Measurements from ENCODE around the gene PHLPP2.

The PHLPP2 gene

DNA sequence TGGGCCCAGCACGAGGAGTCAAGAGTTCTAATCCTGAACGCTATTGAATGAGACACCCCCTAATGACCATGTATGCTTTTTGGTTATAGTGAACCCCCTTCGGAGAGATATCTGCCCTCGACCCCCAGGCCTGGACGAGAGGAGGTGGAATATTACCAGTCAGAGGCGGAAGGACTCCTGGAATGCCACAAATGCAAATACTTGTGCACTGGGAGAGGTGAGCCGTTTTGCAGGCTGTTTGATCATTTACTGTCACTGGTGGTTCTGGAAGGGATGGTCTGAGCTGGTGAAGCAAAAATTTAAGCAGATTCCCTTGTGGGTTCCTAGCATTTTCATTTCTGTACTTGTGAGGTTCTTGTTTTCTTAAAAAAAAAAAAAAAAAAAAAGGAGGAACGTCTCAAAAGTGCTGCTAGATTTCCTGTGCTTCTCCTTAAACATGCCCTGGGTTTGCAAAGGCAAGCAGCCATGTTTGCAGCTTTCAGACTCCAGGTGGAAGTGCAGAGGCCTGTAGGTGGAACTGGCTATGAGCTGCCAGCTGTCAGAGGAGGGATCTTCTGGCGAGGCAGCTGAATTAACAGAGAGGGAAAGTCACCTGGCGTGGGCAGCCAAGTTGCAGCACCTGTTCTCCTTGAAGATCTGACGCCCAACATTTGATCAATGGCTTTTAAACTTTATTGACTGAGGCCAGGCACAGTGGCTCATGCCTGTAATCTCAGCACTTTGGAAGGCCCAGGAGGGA is 95.1 kb downstream of the PHLPP2 start:
- Mint-ChIP-seq H3K4me3 (peak overlapping the region in 2 of 3 experiments; percentile 15 to 30), H3K9me3 (peaks cover 3% of the 10 kb centered on the region), H3K36me3 (ENCODE audit: low read depth) (peaks cover 3% of the 10 kb centered on the region), H3K27ac (peak overlapping the region; percentile 24 to 74 (median 46)), H3K4me1 (peaks cover 22% of the 10 kb centered on the region), H3K27me3 (ENCODE audit: low read depth) (peaks cover 39% of the 10 kb centered on the region)
- TF ChIP-seq, protein P1, sequence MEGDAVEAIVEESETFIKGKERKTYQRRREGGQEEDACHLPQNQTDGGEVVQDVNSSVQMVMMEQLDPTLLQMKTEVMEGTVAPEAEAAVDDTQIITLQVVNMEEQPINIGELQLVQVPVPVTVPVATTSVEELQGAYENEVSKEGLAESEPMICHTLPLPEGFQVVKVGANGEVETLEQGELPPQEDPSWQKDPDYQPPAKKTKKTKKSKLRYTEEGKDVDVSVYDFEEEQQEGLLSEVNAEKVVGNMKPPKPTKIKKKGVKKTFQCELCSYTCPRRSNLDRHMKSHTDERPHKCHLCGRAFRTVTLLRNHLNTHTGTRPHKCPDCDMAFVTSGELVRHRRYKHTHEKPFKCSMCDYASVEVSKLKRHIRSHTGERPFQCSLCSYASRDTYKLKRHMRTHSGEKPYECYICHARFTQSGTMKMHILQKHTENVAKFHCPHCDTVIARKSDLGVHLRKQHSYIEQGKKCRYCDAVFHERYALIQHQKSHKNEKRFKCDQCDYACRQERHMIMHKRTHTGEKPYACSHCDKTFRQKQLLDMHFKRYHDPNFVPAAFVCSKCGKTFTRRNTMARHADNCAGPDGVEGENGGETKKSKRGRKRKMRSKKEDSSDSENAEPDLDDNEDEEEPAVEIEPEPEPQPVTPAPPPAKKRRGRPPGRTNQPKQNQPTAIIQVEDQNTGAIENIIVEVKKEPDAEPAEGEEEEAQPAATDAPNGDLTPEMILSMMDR (IDR thresholded peaks at IDR 0.05; ENCODE audit: unreplicated experiment in 3 of 3), result no peak

DNA sequence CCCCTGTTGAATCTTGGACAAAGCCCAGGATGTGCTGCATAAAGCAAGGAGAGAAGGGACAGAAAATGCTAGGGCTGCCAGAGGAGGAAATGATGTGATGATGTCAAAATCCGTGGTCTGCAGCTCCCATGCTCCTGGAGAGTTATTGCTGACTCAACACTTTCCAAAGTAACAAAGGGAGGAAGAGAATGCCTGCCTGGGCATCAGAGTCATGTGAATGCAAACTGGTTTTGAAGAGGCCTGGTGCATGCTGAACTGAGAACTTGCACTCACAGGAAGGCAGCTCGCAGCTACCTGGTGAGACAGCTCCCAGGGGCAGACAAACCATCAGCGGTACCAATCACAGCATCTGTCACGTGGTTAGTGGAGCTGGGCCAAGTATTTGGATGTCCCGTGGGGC is 95.7 kb downstream of the PHLPP2 start:
- H3K9me3 Mint-ChIP-seq, result peaks cover 3% of the 10 kb centered on the region
- peak overlapping the region; percentile 24 to 54 (median 46) for H3K27ac Mint-ChIP-seq
- peaks cover 3% of the 10 kb centered on the region for H3K36me3 Mint-ChIP-seq (ENCODE audit: low read depth)
- TF ChIP-seq, protein P1 (IDR thresholded peaks at IDR 0.05; ENCODE audit: unreplicated experiment in 3 of 3), result no peak
- H3K4me3 Mint-ChIP-seq, result peak overlapping the region in 1 of 3 experiments; percentile 4
- peaks cover 39% of the 10 kb centered on the region for H3K27me3 Mint-ChIP-seq (ENCODE audit: low read depth)
- peaks cover 22% of the 10 kb centered on the region for H3K4me1 Mint-ChIP-seq

DNA sequence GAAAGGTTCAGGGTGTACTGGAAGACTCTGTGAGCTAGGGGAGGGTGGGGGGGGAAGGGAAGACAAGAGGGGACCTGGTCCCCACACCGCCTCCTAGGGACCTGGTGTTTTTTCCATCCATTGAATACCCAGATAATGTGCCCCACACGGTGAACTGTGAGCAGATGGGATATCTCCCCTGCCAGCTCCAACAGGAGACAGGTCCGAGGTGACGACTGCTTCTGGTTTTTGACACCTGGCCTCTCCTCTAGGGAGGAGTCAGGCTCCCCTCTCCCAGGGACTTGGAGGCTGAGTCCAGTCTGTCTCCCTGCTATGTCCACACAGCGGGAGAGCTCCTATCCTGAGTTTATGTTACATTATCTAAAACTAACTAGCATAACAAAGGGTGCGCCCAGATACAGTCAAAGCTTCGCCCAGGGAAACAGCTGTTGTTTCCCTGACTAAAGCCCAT is 96.7 kb downstream of the PHLPP2 start:
- peak overlapping the region in 2 of 3 experiments; percentile 24 to 50 for H3K4me3 Mint-ChIP-seq
- peaks cover 22% of the 10 kb centered on the region for H3K4me1 Mint-ChIP-seq
- H3K27ac Mint-ChIP-seq, result peak overlapping the region in 1 of 3 experiments; percentile 44
- H3K9me3 Mint-ChIP-seq, result peaks cover 3% of the 10 kb centered on the region
- TF ChIP-seq, protein P1 (IDR thresholded peaks at IDR 0.05; ENCODE audit: unreplicated experiment in 3 of 3), result no peak
- peaks cover 39% of the 10 kb centered on the region for H3K27me3 Mint-ChIP-seq (ENCODE audit: low read depth)
- H3K36me3 Mint-ChIP-seq (ENCODE audit: low read depth), result peaks cover 3% of the 10 kb centered on the region

DNA sequence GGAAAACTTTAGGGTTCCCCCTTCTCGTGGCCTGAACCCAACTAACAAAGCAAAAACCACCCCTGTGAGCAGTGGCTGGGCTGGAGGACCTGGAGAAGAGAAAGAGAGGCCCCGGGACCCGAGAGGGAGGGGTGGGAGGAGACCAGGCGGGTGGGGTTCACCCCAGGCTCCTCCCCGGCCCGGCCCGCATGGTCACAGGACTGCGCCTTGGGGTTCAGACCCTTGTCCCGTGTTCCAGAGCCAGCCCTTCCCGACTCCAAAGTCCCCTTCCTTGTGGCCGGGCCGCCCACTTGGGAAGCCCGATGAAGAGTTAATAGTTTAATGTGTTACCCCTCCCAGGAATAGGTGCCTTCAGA is 97.7 kb downstream of the PHLPP2 start:
- peaks cover 3% of the 10 kb centered on the region for H3K9me3 Mint-ChIP-seq
- peaks cover 22% of the 10 kb centered on the region for H3K4me1 Mint-ChIP-seq

DNA sequence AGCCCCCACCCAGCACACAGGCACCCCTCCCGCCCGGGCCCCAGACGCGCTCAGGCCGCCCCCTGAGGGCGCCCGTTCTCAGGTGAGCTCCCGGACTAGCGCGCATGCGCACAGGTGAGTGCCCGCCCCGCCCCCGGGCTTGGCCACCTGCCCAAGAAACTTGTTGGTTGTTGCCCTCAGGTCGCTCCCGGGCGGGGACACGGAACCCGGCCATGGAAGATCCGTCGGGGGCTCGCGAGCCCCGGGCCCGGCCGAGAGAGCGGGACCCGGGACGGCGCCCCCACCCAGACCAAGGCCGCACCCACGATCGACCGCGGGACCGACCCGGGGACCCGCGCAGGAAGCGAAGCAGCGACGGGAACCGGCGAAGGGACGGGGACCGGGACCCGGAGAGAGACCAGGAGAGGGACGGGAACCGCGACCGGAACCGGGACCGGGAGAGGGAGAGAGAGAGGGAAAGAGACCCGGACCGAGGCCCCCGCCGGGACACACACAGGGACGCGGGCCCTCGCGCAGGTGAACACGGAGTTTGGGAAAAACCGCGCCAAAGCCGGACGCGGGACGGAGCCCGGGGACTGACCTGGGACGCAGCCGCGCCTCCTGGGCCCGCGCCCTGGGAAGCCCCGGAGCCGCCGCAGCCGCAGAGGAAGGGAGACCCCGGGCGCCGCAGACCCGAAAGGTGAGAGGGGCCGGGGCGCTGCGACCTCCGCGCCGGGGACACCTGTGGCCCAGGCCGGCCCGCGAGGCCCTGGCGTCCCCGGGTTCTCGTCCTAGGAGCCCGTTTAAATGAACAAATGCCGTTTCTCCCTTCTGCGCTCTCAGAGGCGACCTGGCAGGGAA is 98.3 kb downstream of the PHLPP2 start, which contains the start of gene MARVELD3:
Gene MARVELD3, plus strand, starts transcription at position 167 of the 840 bp plus-strand sequence. Its CDS starts 46 bp downstream, at position 213.
- peaks cover 3% of the 10 kb centered on the region for H3K9me3 Mint-ChIP-seq
- peaks cover 22% of the 10 kb centered on the region for H3K4me1 Mint-ChIP-seq
- H3K36me3 Mint-ChIP-seq (ENCODE audit: low read depth), result peaks cover 3% of the 10 kb centered on the region
- peaks cover 39% of the 10 kb centered on the region for H3K27me3 Mint-ChIP-seq (ENCODE audit: low read depth)
- peak within 1 kb of the TSS; percentile 72 to 83 (median 74) for H3K4me3 Mint-ChIP-seq
- no peak within 1 kb of the TSS for H3K27ac Mint-ChIP-seq
- TF ChIP-seq, protein P1 (IDR thresholded peaks at IDR 0.05; ENCODE audit: unreplicated experiment in 3 of 3), result no peak

More for the DNA sequence above, 97.7 kb downstream of the PHLPP2 start:
- Mint-ChIP-seq H3K27me3 (ENCODE audit: low read depth) (peaks cover 39% of the 10 kb centered on the region), H3K4me3 (peak overlapping the region; percentile 72 to 83 (median 74)), H3K27ac (no peak overlapping the region), H3K36me3 (ENCODE audit: low read depth) (peaks cover 3% of the 10 kb centered on the region)
- TF ChIP-seq, protein P1 (IDR thresholded peaks at IDR 0.05; ENCODE audit: unreplicated experiment in 3 of 3), result no peak
